Activated naive CD4-positive, alpha-beta T cell treated with anti-CD3 and anti-CD28 coated beads, Interleukin-2, amount 50 U/mL, for 16 hours (primary cell): ENCODE measurements around the gene TLR5.

Experiments used
- DNase-seq: peaks from one replicate; pipeline ENCODE4 v3.0.0-alpha.2; 2020

The TLR5 gene

DNA sequence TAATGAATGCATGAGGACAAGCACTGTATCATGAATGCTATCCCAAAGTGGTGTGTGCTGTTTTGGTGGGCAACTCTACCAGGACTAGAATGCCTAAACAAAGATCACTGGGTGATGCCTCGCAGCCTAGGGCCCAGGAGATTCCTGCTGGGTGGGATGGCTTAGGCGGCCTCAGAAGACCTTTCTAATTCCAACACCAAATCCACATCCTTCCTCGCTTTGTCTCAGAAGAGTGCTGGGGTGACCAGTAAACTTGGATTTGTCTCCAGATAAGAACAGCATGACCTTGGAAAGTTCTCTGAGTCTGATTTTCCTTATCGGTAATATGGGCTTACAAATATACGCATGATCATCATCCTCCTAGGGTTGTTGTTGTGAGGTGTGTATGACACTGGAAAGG is 76.6 kb downstream of the TLR5 start:
- no peak for DNase-seq

DNA sequence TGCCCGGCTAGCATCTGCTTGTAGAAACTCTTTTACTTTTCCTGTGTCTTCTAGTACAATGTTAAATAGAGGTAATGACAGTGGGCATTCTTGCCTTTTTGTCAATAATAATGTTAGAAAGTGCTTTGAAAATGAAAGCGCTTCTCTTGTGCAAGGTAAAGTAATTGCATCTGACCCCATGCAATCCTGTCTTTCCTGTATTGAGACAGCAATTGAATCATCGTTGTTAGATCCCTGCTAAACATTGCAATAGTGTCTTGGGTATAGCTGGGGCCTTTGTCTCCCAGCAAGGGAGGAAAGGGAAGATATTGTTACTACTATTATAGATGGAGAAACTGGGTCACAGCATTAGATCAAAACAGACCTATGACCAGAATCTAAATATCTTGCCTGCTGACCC is 80.9 kb downstream of the TLR5 start:
- no peak for DNase-seq

- DNase-seq = no peak
Measured at GRCh38 chr1:223059526-223059925, 83.5 kb downstream of the TLR5 start.
